Thyroid gland (tissue), 4 donors: ENCODE results near the gene TEX19. TPM values are rescaled to one million over a fixed set of nuclear protein-coding genes. Genes with fewer than 3 reads are reported as not detected.

ENCODE experiments used
- DNase-seq, 2 donors: peaks; one replicate each; pipeline ENCODE4 v3.0.0-alpha.2; 2019
- H3K27ac ChIP-seq, 3 donors: fragments of 200-600 bp; sonication (generic); 1 replicate in 2 of 3; 2 replicates in 1 of 3; pipeline ENCODE4 v1.5.1; 2016 to 2019; ENCODE audit warnings: mild to moderate bottlenecking in 1 of 3, moderate library complexity in 1 of 3
- H3K27me3 ChIP-seq: fragments of 200-600 bp; sonication (generic); one replicate; pipeline ENCODE4 v1.5.1; 2019
- H3K36me3 ChIP-seq, 2 donors: fragments of 200-600 bp; sonication (generic); one replicate each; pipeline ENCODE4 v1.5.1; 2016 to 2019
- H3K4me1 ChIP-seq, 2 donors: fragments of 200-600 bp; sonication (generic); one replicate each; pipeline ENCODE4 v1.5.1; 2017 to 2019
- H3K4me3 ChIP-seq, 3 donors: fragments of 200-600 bp; sonication (generic); replicated peaks in 1 of 3; 1 replicate in 2 of 3; 2 replicates in 1 of 3; pipeline ENCODE4 v1.5.1; 2016; ENCODE audit warnings: mild to moderate bottlenecking in 1 of 3
- H3K9me3 ChIP-seq: fragments of 200-600 bp; sonication (generic); one replicate; pipeline ENCODE4 v1.5.1; 2017
- POLR2A ChIP-seq, 2 donors: fragments of 450-650 bp; IDR thresholded peaks; one replicate each; pipeline ENCODE4 v1.6.1; 2017; ENCODE audit warnings: antibody characterized with exemption in 2 of 2, mild to moderate bottlenecking in 2 of 2, moderate library complexity in 1 of 2
- WGBS, 2 donors: methylation state at CpG; one replicate each; pipeline ENCODE4 v1.1.5; 2017; 5-methylcytosine and 5-hydroxymethylcytosine counted together
- intact Hi-C: fragments of 100-400 bp; cut with DNase I; formaldehyde crosslinking; loops from one replicate; pipeline ENCODE4 v1.15.1; 2023
- total RNA-seq, 4 donors: library from RNA; depleted of rRNA; stranded (reverse); fragments of >200 nt; gene quantifications; one replicate each; pipeline ENCODE4 v1.2.3, GENCODE V29; 2016
- TF ChIP-seq, protein P1 (sequence below), 6 experiments: fragments of 200-600 bp in 3 of 6; fragments of 450-650 bp in 3 of 6; sonication (generic) in 3 of 6; IDR thresholded peaks; one replicate each; pipeline ENCODE4 v1.5.1; 2016 to 2019; ENCODE audit warnings: antibody characterized with exemption in 6 of 6, mild to moderate bottlenecking in 2 of 6, inconsistent platforms in 1 of 6, moderate library complexity in 1 of 6

TEX19 gene
- total RNA-seq, 4 donors from 2014 or later, result 0.54 TPM; not detected in 3

- no peaks in the 10 kb centered on the region for H3K36me3 ChIP-seq
- TF ChIP-seq, protein P1, sequence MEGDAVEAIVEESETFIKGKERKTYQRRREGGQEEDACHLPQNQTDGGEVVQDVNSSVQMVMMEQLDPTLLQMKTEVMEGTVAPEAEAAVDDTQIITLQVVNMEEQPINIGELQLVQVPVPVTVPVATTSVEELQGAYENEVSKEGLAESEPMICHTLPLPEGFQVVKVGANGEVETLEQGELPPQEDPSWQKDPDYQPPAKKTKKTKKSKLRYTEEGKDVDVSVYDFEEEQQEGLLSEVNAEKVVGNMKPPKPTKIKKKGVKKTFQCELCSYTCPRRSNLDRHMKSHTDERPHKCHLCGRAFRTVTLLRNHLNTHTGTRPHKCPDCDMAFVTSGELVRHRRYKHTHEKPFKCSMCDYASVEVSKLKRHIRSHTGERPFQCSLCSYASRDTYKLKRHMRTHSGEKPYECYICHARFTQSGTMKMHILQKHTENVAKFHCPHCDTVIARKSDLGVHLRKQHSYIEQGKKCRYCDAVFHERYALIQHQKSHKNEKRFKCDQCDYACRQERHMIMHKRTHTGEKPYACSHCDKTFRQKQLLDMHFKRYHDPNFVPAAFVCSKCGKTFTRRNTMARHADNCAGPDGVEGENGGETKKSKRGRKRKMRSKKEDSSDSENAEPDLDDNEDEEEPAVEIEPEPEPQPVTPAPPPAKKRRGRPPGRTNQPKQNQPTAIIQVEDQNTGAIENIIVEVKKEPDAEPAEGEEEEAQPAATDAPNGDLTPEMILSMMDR (IDR thresholded peaks at IDR 0.05), result no peak
- DNase-seq, result no peak
- WGBS, 2 donors, result 91 to 93% methylated on average over 7 of the region's 7 CpGs
- no peak overlapping the region for H3K4me3 ChIP-seq
- H3K4me1 ChIP-seq, result peaks cover 4 to 13% of the 10 kb centered on the region in 2 donors
- intact Hi-C loops, result no loop called here
- H3K9me3 ChIP-seq, result no peaks in the 10 kb centered on the region
- H3K27ac ChIP-seq, result no peak overlapping the region
- no peaks in the 10 kb centered on the region for H3K27me3 ChIP-seq
Measured at GRCh38 chr17:82366749-82367148, 7.7 kb downstream of the TEX19 start.

DNA sequence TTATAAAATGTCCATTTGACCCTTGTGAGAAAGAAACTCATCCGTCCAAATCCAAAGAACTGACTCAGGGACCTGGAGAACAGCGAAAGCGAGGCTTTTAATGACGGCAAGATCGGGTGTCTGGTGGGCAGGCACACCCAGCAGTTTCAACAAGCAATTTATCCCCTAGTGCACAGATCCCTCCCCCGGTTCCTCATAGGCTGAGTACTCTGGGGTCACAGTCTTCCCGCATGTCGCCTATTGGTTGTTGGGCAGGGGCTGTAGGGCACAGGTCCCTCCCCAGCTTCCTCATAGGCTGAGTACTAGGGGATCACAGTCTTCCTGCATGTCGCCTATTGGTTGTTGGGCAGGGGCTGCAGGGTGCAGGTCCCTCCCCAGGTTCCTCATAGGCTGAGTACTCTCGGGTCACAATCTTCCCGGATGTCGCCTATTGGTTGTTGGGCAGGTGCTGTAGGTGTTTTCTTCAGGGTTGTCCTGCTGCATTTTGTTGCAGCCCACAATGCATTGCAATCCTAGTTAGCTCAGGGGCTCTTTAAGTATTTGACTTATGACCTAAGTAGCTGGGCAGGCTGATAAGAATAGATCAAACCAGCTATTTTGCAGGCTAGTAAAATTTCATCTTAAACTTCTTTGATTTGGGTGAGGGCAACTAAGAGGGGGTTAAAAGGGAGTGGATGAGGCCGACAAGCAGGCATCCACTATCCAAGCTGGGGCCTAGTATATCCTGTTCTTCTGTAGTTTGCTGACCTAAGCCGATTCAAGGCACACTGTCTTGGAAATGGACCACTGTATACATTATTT is 8.9 kb downstream of the TEX19 start:
- 91 to 93% methylated on average over 12 to 14 of the region's 14 CpGs for WGBS, 2 donors
- no peak for DNase-seq
- H3K27me3 ChIP-seq, result no peaks in the 10 kb centered on the region

GRCh38 chr17:82369211-82369610 is 10.2 kb downstream of the TEX19 start:
- TF ChIP-seq POLR2A (IDR thresholded peaks at IDR 0.05), result no peak
- TF ChIP-seq, protein P1 (IDR thresholded peaks at IDR 0.05), result no peak
- Histone ChIP-seq H3K4me1 (peaks cover 11 to 29% of the 10 kb centered on the region in 2 donors), H3K36me3 (no peaks in the 10 kb centered on the region), H3K27ac (peak overlapping the region in 1 of 3 donors; percentile 29), H3K27me3 (no peaks in the 10 kb centered on the region), H3K4me3 (no peak overlapping the region), H3K9me3 (no peaks in the 10 kb centered on the region)
- 49 to 53% methylated on average over 7 of the region's 7 CpGs for WGBS, 2 donors
- intact Hi-C loops, result no loop called here
- peak; percentile 54 to 62 for DNase-seq

More for the DNA sequence above, 8.9 kb downstream of the TEX19 start:
- Histone ChIP-seq H3K4me1 (peaks cover 11 to 24% of the 10 kb centered on the region in 2 donors), H3K4me3 (no peak overlapping the region), H3K36me3 (no peaks in the 10 kb centered on the region), H3K27ac (no peak overlapping the region), H3K9me3 (no peaks in the 10 kb centered on the region)
- intact Hi-C loops, result no loop called here
- TF ChIP-seq POLR2A (IDR thresholded peaks at IDR 0.05), result no peak
- TF ChIP-seq, protein P1 (IDR thresholded peaks at IDR 0.05), result no peak

DNA sequence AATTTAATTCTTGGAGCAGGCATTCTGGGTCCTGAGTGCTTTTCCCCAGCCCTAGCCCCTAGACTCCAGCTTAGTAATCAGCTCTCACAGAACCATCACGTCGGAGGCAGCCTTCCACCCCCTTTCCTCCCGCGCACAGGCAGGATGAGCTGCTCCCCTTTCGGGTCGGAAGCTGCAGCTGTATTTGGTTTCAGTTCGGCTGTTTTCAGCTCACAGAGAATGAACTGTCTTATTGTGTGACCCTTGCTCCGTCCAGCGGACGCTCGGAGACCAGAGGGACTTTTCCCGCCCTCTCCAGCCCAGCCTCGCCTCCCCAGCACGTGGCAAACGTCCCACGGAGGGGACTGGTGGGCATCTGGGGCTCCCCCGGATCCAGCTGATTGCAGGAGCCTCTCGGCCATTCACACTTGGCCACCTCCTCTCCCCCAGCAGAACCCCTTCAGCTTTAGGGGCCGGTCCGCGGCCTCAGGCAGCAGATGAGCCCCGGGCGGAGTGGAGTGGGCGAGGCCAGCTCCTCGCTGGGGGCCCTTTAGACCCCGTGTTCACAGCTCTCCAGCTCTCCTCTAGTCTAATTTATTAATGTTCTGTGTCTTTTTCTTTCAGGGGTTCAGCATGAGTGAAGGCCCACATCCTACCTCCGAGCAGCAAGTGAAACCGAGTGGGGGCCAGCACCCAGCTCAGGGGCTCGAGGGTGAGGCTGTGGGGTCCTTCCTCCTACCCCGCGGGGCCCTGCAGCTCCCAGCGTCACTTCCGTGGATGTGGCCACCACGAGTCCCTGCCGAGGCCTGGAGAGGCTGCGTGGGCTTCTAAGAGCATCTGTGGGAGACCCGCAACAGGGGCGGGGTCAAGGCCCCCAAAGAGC is 11.7 kb downstream of the TEX19 start:
- peak overlapping the region in 1 of 3 donors; percentile 33 for H3K4me3 ChIP-seq
- no peaks in the 10 kb centered on the region for H3K36me3 ChIP-seq
- peaks cover 11 to 29% of the 10 kb centered on the region in 2 donors for H3K4me1 ChIP-seq
- no peak for DNase-seq
- TF ChIP-seq, protein P1 (IDR thresholded peaks at IDR 0.05), result no peak
- no peak for TF ChIP-seq POLR2A (IDR thresholded peaks at IDR 0.05)
- peaks cover 6% of the 10 kb centered on the region for H3K27me3 ChIP-seq
- 51 to 60% methylated on average over 23 to 28 of the region's 38 CpGs for WGBS, 2 donors
- H3K9me3 ChIP-seq, result no peaks in the 10 kb centered on the region
- H3K27ac ChIP-seq, result no peak overlapping the region
- intact Hi-C loops, result no loop called here
